ENCODE measurements around the gene UBR1.
A peak's percentile ranks its signal among the peaks of the same experiment; 100 is the strongest.

Gene UBR1

DNA sequence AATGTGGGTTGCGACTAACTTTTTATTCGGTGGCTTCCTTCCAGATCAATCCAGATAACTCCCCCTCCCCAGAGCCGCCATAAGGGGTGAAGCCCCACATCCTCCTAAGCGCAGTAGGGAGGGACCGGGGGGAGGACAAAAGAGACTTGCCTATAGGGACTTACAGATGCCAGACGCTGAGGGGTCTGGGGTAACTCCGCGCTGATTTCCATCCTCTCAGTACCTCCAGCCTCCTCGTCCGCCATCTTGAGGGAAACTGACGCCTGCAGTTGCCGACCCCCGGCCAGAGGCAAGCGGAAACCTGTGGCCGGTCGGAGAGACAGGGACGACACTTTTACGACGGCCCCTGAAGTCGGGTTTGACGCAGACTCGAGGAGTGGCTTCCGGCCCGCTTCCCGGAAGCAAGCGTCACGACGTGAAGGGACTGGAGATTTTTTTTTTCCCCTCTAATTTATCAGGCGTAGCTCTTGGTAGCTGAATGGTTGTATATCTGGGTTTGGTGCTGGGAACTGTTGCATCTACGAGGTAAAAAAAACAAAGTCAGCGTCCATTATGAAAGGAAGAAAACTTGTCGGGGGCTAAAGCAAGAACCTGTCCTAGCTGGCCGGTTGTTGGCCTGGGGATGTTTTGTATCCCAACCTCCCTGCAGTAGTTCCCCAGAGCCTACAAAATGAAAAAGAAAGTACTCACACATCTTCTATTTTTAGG is at the start of gene UBR1:
UBR1 (minus strand) TSS at position 261 of the 708 bp plus-strand sequence; CDS start at position 245, 16 bp downstream.
- peak; percentile 98 for DNase-seq

DNA sequence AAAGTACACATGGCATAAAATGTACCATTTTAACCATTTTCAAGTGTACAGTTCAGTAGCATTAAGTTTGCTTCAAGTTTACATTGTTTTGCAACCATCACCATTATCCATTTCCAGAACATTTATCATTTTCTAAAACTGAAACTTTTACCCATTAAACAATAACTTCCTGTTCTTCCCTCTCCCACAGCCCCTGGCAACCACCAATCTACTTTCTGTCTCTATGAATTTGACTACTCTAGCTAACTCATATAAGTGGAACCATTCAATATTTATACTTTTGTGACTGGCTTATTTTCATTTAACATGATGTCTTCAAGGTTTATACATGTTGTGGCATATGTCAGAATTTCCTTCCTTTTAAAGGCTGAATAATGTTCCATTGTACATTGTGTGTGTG is 47.4 kb upstream of the UBR1 start:
- DNase-seq: no peak

DNA sequence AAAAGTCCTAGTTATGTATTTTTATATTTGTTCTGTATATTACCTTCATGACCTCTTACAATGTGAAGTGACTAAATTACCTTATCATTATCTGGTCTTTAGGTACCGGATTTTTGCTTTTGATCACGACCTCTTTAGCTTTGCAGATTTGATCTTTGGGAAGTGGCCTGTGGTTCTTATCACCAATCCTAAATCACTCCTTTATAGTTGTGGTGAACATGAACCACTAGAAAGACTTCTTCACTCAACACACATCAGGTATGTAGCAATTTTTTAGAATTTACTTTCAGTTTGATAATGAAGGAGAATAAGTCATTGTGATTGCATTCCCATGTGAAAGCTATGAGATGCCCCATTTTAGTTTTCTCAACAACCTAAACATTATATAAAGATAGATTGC is 45.9 kb upstream of the UBR1 start:
- peak; percentile 56 for DNase-seq

DNA sequence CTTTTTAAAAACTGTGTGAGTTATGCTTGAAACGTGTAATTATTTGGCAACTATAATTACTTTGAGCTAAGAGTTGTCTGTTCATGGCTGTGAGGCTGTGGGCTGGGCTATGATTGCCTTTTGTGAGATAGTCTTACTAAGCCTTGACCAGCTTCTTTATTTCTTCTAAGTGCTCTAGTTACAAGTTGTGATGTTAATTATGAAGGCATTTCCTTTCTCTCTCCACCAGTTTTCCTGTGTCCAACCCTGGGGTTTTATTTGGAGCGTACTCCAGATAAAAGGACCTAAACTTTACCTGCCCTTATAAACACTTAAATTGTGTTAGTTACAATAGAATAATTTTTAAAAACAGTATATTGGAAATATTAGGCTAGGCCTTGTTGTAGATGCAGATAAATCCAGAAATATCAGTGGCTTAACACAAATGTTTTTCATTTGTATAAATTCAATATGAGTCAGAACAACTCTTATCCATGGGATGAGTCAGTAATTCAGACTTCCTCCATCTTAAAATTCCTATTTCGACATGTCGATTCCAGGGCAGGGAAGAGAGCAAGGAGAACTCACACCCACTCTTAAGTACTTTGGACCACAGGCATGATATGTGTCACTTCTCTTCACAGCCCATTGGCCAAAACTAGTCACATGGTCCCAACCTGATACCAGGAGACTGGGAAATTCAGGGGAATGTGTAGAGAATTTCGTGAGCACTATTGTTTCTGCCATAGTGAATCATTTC is 44.5 kb upstream of the UBR1 start:
- DNase-seq: no peak

DNA sequence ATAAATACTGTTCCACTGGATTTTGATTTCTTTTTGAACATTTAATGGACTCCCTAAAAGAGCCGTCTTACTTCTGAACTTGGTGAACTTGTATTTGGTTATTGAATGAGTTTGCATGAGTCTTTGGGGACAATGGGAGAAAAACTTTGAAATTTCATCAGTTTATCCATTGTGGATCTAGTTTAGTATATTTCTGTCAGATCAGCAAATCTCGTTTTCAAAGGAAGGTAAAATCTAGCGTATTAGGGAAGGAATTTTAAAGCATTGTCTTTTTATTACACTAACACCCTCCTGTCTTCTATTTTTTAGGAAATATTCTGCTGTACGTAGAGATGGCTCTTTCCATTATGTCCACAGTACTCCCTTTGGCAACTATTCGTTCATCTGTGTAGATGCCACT is 40.3 kb upstream of the UBR1 start:
- no peak for DNase-seq

DNA sequence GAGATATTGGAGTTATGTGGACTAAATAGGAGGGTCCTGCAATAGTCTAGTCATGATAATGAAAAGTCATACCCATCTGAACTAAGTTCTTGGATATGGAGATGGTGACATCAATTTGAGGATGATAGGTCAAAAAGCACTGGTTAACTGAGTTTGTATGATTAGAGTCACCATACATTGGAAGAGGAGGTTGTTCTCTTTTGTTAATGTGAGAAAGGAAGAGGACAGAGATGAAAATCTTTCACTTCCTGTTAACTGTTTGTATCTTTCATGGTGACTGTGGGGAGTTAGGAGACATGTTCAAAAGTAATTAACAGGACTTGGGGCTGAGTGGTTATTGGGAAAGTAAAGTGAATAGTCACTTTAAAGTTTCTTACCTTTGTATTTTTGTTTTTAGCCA is 38.7 kb upstream of the UBR1 start:
- peak; percentile 56 for DNase-seq

DNA sequence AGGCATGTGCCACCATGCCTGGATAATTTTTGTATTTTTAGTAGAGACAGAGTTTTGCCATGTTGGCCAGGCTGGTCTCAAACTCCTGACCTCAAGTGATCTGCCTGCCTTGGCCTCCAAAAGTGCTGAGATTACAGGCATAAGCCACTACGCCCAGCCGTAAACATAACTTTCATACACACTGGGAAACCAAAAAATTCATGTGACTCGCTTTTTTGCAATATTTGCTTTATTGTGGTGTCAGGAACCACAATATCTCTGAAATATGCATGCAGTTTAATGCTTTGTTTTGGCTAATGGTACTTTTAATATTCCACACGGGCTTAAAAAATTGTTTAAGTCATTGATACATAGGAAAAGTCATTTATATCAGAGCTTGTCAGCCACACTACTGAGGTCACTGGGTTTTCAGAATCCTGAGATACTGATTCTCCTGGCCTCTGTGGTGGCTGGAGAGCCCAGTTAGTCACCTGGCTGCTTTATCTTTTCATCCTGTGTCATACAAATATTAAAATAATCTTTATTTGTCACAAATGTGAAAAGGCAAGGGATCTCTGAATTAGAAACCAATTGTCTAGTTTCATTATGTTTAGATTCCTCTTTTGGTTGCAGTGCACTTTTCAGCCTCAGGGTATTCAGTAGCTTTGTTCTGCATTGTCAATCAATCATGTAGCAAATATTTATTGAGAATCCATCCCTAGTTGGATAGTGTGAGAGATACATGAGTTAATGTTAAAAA is 37.5 kb upstream of the UBR1 start:
- DNase-seq: no peak

DNA sequence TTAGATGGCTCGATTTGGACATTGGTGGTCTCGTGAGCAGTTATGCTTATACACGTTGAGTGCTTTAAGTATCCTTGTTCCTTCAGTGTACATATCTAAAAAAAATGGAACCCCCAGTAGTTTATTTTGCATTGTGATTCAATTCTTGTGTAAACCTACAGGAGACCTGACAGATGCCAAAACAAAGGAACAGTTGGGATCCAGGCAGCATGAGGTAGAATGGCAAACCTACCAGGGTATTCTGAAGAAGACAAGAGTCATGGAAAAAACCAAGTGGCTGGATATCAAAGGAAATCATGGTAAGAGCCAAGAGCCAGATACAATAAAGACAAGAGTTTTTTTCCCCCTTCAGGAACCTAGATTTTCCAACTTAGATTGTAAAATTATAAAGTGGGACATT is 29.5 kb upstream of the UBR1 start:
- DNase-seq: no peak

DNA sequence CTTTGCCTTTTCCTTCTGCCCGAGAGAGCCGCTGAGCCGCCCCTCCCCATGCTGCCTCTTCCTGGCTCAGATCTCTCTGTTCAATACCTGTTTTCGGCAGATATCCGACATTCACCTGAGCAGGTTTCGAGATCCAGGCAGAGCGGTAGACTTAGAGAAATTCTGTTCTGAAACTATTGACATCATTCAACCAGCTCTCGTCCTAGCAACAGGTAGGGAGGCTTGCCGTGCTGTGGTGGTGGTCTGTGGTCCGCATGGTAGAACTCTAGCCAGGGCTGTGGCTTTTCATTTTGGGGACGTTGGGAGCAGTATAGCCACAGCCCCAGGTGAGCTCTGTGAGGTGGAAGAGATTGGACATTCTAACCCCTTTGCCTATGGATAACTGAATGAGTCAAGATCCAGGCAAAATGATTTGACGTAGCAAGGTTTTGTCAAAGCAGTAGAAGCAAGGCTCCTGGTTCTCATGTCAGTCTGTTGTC is 28.4 kb upstream of the UBR1 start:
- DNase-seq: no peak

DNA sequence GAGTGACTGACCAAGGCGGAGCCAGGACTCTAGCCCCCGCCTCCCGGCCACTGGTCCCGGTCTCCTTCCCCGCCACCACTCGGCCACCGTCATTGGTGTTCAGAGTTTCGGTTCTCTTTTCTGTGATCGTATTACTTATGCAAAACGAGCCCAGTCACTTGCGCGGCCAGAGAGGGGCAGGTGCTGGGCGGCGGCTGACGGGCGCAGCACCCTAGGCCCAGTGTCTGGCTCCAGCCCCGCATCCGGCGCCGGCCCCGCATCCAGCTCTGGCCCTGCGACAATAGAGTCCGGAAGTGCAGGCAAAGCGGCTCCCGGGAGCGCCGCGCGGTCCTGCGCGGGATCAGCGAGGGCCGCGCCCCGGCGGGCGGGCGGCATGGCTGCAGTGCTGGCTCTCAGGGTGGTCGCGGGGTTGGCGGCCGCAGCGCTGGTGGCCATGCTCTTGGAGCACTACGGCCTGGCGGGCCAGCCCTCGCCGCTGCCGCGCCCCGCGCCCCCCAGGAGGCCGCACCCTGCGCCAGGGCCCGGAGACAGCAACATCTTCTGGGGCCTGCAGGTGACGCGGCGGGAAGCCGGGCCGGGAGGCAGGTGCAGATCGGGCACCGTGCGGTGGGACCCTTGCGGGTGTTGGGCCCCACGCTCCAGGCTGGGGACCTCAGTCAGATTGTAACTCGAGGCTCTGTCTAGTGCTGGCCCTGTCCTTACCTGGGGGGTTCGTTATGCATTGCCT is 27.8 kb upstream of the UBR1 start, which contains the start of gene TMEM62:
TMEM62 (plus strand) TSS at position 157 of the 727 bp plus-strand sequence; CDS start at position 374, 217 bp downstream.
- peak; percentile 88 for DNase-seq

DNA sequence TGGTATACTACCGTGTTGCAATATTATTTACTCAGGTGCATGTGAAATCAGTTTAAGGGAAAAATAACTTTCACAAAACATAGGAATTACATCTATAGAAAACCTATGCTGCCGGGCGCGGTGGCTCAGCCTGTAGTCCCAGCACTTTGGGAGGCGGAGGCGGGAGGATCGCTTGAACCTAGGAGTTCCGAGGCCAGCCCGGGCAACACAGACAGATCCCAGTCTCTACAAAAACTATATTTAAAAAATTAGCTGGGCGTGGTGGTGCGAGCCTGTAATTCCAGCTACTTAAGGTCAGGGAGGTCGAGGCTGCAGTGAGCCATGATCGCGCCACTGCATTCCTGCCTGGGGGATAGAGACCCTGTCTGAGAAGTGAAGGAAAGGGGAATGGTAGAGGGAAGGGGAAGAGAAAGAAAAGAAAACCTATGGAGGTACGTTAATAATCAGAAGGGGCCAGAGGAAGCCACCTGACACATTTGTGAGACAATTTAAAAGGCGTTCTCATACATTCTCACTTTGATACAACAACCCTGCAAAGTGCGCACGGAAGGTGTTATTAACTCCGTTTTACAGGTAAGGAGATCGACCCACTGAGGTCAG is 27.1 kb upstream of the UBR1 start:
- DNase-seq: no peak

DNA sequence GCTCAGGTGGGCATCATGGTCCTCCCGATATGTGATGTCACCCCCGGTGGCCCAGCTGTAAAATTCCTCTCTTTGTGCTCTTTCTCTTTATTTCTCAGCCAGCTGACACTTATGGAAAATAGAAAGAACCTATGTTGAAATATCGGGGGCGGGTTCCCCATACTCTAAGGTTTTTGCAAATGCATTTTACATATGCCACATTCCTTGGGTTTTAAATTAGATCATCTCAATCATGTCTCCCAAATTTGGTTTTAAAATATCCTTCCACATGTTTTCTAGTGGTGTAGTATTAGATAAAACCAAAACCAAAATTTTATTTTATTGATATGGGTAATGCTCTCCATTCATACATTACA is 23.1 kb upstream of the UBR1 start:
- DNase-seq: no peak

DNA sequence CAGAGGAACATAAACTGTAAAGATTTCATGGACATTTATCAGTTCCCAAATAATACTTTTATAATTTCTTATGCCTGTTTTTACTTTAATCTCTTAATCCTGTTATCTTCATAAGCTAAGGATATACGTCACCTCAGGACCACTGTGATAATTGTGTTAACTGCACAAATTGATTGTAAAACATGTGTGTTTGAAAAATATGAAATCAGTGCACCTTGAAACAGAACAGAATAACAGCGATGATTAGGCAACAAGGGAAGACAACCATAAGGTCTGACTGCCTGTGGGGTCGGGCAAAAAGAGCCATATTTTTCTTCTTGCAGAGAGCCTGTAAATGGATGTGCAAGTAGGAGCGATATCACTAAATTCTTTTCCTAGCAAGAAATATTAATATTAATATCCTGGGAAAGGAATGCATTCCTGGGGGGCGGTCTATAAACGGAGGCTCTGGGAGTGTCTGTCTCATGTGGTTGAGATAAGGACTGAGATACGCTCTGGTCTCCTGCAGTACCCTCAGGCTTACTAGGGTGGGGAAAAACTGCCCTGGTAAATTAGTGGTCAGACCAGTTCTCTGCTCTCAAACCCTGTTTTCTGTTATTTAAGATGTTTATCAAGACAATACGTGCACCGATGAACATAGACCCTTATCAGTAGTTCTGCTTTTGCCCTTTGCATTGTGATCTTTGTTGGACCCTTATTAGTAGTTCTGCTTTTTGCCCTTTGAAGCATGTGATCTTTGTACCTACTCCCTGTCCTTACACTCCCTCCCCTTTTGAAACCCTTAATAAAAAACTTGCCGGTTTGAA is 22.5 kb upstream of the UBR1 start:
- peak; percentile 57 for DNase-seq

DNA sequence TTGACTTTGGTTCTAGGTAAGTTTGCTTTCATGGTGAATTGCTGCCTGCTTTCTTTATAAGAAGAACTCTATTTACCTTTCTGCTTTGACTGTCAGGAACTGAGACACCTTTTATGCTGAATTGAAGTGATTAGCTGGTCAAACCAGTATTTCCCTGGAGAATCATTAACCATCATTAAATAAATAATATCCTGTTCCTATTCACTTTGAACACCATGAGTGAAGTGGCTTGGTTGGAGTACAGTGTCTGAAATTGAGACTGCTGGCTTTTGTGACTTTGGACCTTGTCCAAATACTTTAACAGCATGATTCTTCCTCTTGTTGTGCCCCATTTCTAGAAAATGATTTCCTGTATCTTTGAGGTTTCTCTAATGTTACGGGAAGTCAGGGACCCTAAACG is 21.9 kb upstream of the UBR1 start:
- DNase-seq: peak; percentile 33

DNA sequence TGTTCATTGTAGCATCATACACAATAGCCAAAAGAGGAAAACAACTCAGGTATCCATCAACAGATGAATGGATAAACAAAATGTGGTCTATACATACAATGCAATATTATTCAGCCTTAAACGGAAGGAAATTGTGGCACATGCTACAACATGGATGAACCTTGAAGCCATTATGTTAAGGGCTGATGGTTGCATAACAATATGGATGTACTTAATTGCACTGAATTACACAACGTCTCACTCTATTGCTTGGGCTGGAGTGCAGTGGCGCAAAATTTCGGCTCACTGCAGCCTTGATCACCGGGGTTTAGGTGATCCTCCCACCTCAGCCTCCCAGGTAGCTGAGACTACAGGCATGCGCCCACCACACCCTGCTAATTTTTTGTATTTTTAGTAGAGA is 20.5 kb upstream of the UBR1 start:
- no peak for DNase-seq

DNA sequence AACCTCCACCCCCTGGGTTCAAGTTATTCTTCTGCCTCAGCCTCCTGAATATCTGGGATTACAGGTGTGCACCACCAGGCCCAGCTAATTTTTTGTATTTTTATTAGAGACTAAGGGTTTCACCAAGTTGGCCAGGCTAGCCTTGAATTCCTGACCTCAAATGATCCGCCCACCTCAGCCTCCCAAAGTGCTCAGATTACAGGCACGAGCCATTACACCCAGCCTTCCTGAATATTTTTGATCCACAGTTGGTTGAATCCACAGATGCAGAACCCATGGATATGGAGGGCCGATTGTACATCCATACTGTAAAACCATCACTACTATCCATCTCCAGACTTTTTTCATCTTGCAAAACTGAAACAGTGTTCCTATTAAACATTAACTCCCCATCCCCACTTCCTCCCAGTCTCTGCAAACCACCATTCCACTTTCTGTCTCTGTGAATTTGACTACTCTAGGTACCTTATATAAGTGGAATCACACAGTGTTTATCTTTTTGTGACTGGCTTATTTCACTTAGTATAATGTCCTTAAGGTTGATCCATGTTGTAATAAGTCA is 19.3 kb upstream of the UBR1 start:
- no peak for DNase-seq

DNA sequence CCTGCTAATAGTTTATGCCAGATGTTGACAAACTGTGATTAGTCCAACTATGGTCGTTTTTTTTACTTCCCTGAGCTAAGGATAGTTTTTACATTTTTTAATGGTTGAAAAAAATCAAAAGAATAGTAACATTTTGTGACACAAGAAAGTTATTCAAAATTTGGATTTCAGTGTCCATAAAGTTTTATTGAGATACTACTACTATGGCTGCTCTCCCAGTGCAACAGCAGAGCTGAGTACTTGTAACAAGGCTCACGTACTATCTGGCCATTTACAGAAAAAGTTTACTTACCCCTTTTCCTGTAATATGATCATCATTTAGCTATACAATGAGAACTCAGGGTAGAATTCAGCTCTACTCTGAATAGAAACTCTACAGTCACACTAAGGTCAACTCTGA is 16.0 kb upstream of the UBR1 start:
- no peak for DNase-seq

DNA sequence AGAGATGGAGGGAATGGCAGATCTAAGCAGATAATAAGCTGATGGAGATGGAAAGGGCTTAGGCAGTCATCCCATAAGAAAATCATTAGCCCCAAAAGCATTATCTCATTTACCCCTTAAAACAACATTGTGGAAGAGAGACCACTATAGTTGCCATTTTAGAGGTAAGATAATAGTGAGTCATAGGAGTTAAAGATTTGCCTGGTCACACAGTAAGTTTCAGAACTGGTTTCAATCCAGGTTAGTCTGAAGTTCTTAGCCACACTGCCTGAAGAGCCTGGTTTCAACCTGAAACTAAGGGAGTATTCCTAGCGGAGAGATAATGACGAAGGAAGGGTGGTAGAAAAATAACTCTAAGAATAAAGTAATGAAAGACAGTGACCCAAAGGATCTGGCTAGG is 13.0 kb upstream of the UBR1 start:
- no peak for DNase-seq

DNA sequence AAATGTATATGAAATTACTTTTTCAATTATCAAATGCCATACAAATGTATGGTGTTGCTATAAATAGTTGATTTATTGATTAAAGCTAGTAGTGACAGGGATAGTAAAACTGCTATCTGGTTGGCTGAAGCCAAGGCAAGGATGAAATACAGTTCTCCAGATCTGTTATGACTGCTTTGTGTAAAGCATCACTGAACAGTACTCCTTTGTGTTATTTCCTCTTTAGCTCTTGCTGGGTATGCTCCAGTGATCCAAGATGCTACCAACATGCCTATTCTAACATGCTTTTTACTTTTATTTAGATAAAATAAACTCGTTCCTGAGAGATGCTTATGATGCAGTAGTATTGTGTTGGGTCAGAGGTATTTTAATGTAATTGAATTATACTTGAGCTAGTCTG is 12.4 kb upstream of the UBR1 start:
- DNase-seq: no peak

DNA sequence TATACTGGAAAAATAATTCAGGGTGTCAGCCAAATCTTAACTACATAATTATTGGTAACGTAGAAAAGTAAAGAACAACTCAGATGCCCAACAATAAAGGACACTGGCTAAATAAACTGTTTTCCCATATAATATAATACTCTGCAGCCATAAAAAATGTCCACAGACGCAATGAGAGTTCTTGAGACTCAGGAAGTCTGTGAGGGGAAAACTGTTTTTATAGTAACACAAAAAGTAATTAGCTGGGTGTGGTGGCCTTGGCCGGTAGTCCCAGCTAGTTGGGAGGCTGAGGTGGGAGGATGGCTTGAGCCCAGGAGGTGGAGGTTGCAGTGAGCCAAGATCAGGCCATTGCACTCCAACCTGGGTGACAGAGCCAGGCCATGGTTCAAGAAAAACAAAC is 5.5 kb upstream of the UBR1 start:
- DNase-seq: no peak

DNA sequence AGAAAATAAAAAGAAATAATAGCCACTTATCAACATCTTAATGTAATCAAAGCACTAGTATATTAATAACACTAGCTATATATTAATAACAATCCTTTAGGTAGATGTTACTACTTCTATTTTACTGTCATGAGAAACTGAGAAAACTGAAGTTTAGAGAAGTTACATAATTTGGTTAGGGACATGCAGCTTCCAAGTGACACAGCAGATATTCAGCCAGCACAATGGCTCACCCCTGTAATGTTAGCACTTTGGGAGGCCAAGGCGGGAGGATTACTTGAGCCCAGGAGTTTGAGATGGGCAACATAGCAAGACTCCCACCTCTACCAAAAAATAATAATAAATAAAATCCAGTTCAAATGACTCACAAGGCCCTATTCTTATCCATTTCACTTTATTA is 1.9 kb upstream of the UBR1 start:
- peak; percentile 37 for DNase-seq

DNA sequence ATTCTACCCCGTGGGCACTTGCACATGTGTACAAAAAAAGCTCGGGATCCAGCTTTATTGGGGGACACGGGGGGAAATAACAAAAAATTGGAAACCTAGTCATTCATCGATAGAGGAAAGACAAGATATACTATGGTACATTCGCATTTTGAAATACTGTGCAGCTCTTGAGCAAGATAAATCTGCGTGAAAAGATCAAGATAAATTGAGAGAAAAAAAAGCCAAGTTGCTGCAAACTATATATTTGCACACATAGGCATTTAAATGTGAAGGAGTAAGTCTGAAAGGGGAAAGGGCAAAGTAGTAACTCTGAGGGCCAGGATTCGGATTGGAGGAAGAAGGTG is 620 bp upstream of the UBR1 start:
- peak; percentile 45 for DNase-seq

All from hematopoietic multipotent progenitor cell treated with erythropoietin and hydrocortisone succinate and interleukin-3 and kit ligand, for 4 days (in vitro differentiated cells).